Gastroesophageal sphincter (tissue), 3 donors: ENCODE data around the gene ULK4.

Source experiments
- POLR2A ChIP-seq, 2 donors: fragments of 450-650 bp; IDR thresholded peaks; one replicate each; pipeline ENCODE4 v1.6.1; 2017; ENCODE audit warnings: antibody characterized with exemption in 2 of 2, mild to moderate bottlenecking in 2 of 2, moderate library complexity in 1 of 2
- POLR2AphosphoS5 ChIP-seq: sonication (generic); formaldehyde crosslinking; IDR thresholded peaks from one replicate; pipeline ENCODE4 v1.6.1; 2017; ENCODE audit warnings: antibody characterized with exemption
- TF ChIP-seq, protein P1 (sequence below), 4 experiments: fragments of 200-600 bp in 2 of 4; fragments of 450-650 bp in 2 of 4; sonication (generic) in 1 of 4; IDR thresholded peaks; one replicate each; pipeline ENCODE4 v1.5.1; 2017 to 2019; ENCODE audit warnings: antibody characterized with exemption in 4 of 4, mild to moderate bottlenecking in 2 of 4, moderate library complexity in 2 of 4

DNA sequence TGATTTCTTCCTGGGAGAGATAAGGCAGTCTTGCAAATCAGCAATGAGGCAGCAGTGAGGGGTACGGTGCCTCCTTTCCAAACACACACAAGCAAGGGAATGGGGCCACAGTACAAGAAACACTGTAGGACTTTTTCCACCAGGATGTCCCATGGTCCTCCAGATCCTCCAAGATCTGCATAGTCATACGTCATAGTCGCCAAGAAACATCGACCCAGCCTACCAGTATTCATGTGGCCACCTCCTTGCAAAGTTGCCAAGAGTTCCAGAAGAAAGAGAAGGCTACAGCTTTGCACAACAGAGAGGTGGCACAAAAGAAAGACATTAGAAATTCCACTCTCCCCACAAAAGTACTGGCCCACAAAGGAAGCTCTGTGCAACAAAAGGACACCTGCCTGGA is 504.7 kb downstream of the ULK4 start:
- TF ChIP-seq, protein P1, sequence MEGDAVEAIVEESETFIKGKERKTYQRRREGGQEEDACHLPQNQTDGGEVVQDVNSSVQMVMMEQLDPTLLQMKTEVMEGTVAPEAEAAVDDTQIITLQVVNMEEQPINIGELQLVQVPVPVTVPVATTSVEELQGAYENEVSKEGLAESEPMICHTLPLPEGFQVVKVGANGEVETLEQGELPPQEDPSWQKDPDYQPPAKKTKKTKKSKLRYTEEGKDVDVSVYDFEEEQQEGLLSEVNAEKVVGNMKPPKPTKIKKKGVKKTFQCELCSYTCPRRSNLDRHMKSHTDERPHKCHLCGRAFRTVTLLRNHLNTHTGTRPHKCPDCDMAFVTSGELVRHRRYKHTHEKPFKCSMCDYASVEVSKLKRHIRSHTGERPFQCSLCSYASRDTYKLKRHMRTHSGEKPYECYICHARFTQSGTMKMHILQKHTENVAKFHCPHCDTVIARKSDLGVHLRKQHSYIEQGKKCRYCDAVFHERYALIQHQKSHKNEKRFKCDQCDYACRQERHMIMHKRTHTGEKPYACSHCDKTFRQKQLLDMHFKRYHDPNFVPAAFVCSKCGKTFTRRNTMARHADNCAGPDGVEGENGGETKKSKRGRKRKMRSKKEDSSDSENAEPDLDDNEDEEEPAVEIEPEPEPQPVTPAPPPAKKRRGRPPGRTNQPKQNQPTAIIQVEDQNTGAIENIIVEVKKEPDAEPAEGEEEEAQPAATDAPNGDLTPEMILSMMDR (IDR thresholded peaks at IDR 0.05), result no peak
- TF ChIP-seq POLR2A (IDR thresholded peaks at IDR 0.05) (no peak), POLR2AphosphoS5 (no peak)
